AML-193 (cell line): ENCODE data around the gene NIPAL3.
"Not testable (repeated sequence)": the region's sequence is repeated elsewhere in the genome, so short reads cannot be mapped to it uniquely, and the experiment has no call there.

Source experiments
- DNase-seq, 2 experiments: peaks; one replicate each; lab custom pipeline; 2025; lab: John Stamatoyannopoulos, UW

NIPAL3 gene

GRCh38 chr1:24490101-24490781 lies 74.6 kb downstream of the NIPAL3 start:
- no peak for DNase-seq

GRCh38 chr1:24491577-24492360 lies 76.2 kb downstream of the NIPAL3 start:
- no peak for DNase-seq

- DNase-seq = not testable (repeated sequence)
Measured at GRCh38 chr1:24492935-24493334, 77.3 kb downstream of the NIPAL3 start.

- no peak for DNase-seq
Measured at GRCh38 chr1:24493785-24494184, 78.2 kb downstream of the NIPAL3 start.

- DNase-seq = no peak
Measured at GRCh38 chr1:24498589-24498988, 83.0 kb downstream of the NIPAL3 start.

- no peak for DNase-seq
Measured at GRCh38 chr1:24500448-24501048, 84.9 kb downstream of the NIPAL3 start.

- DNase-seq = peak; percentile 86 to 88
Measured at GRCh38 chr1:24501371-24502064, 85.9 kb downstream of the NIPAL3 start.

- DNase-seq = peak; percentile 37 to 45
Measured at GRCh38 chr1:24502065-24502708, 86.6 kb downstream of the NIPAL3 start.

GRCh38 chr1:24502709-24503058 lies 87.1 kb downstream of the NIPAL3 start, which contains the start of gene RCAN3:
RCAN3 (plus strand) TSS chr1:24502836; CDS start chr1:24514373, 11,537 bp downstream.
- DNase-seq = peak; percentile 84 to 85

- DNase-seq = no peak
Measured at GRCh38 chr1:24503059-24503751, 87.6 kb downstream of the NIPAL3 start.

GRCh38 chr1:24503870-24504523 lies 88.4 kb downstream of the NIPAL3 start:
- DNase-seq = no peak

GRCh38 chr1:24504560-24504959 lies 89.0 kb downstream of the NIPAL3 start:
- no peak for DNase-seq

GRCh38 chr1:24505816-24506215 lies 90.2 kb downstream of the NIPAL3 start:
- no peak for DNase-seq

GRCh38 chr1:24506691-24507381 lies 91.2 kb downstream of the NIPAL3 start:
- DNase-seq = no peak

GRCh38 chr1:24507405-24507804 lies 91.8 kb downstream of the NIPAL3 start:
- DNase-seq = no peak

- no peak for DNase-seq
Measured at GRCh38 chr1:24508911-24509310, 93.3 kb downstream of the NIPAL3 start.

- no peak for DNase-seq
Measured at GRCh38 chr1:24513706-24514105, 98.1 kb downstream of the NIPAL3 start.

- DNase-seq = no peak
Measured at GRCh38 chr1:24514946-24515345, 99.3 kb downstream of the NIPAL3 start.

- DNase-seq = not testable (repeated sequence)
Measured at GRCh38 chr1:24515671-24516209, 100.1 kb downstream of the NIPAL3 start.

- no peak for DNase-seq
Measured at GRCh38 chr1:24516506-24516905, 100.9 kb downstream of the NIPAL3 start.
